Occipital lobe (tissue), 2 donors: ENCODE measurements around the gene TMEM272. TPM values are rescaled to one million over a fixed set of nuclear protein-coding genes. Genes with fewer than 3 reads are reported as not detected.

Experiments used
- DNase-seq: peaks from one replicate; lab custom pipeline; 2025; lab: John Stamatoyannopoulos, UW
- total RNA-seq: library from RNA; depleted of rRNA; stranded (reverse); fragments of >200 nt; gene quantifications from one replicate; pipeline ENCODE4 v1.2.3, GENCODE V29; 2014

TMEM272 gene
- total RNA-seq, 1 donor from 2014 or later = 0.16 TPM

DNA sequence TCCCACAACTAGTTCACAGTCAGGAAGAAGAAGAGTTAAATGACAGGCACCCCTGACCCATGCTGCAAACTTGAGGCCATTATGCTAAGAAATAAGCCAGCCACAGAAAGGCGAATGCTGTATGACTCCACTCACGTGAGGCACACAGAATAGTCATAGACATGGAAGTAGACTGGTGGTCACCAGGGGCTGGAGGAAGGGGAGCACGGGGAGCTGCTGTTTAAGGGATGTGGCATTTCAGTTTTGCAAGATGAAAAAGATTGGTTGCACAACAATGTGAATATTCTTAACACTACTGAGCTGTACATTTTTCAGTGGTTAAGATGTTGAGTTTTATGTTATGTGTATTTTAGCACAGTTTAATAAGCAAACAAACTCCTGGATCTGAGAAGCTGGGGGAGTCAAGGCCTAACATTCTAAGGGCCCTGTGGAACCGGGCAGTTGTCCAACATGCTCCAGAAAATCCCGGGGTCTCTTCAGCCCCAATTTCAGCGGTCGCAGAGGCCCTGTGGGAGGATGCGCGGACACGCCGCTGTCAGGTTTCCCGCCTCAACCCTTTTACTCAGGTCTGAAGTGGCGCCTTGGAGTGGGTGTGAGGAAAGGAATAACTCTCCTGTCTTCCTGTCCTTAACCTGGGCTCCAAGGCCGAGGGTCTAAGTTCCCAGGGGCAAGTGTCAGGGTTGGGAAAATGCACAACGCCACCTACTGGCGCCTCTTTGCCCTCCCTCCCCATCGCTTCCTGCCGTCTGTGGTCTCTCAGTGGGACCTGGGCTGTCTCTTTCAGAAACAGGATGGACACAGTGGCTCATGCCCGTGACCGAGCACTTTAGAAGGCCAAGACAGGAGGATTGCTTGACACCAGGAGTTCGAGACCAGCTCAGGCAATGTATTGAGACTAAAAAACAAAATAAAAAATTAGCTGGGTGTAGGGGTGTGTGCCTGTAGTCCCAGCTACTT is 4.4 kb upstream of the TMEM272 start:
- DNase-seq = no peak

DNA sequence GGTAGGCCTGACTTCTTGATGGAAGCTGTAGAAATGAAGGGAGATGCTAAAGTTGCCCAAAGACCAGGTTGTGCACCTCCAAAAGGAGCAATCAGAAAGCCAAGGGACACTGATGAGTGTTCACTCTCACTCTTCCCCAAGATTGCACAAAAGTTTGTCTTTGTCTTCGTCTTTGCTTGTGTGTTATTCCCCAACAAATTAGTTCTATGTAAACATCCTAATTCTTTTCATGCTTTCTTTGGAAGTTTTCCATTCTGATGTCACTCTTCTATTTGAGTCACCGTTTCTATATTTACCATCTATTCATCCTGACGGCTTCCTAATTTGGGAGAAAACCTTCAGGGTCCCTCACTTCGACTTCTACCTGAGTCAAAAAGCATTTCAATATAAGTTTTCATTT is 3.7 kb upstream of the TMEM272 start:
- DNase-seq = no peak

DNA sequence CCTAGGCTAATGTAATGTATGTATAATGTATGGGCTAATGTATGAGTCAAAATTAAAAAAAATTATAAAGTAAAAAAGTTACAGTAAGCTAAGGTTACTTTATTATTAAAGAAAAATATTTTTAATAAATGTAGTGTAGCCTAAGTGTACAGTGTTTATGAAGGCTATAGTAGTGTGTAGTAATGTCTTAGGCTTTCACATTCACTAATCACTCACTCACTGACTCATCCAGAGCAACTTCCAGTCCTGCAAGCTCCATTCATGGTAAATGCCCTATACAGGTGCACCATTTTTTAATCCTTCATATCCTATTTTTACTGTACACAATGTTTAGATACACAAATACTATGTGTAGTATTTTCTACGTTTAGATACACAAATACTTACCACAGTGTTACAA is 1.8 kb upstream of the TMEM272 start:
- no peak for DNase-seq

DNA sequence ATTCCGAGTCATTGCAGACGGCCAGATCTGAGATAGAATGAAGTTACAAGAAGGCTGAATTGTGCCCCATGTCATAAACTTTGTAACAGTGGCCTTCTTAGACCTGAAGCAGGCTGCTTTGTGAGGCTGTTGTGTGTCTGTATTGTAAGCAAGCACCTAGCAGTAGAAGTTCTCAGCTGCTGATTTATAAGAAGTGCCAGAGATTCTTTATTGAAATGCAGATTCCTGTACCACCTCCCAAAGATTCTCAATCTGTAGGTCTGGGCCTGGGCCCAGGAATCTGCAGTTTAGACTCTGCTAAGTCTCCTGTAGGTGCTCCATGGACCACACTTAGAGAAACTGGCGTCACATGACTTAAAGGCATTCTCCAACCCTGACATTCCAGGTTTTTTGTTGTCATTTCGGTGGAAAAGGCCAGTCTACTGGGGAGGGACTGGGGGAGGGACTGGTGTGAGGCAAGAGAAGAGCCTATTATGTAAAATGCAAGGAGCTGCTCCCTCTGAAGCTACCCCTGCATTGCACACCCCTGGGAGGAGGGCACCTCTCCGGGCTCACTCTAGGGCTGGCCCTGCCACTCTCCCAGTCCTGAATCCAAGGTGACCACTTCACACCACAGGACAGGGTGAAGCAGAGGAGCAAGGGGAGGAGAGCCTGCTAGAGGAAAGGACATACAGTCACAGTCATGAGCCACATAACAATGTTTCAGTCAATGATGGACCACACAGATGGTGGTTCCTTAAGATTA is 769 bp upstream of the TMEM272 start:
- DNase-seq = no peak

DNA sequence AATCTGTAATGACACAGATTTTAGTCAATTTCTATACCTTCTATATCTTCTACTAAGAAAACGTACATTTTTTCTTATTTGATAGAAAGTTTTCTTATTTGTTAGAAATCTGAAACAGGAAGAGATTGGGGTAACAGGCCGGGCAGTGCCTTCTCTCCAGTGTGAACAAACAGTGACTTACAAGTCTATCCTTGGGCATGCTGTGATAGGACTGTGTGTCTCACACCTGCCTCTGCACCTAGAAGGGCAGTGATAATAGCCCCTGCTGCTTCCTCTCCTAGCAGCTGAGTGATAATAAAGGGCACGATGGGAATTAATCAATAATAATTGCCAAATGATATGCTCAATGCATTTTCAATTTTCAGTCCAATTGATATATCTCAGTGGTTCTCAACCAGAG is 1.4 kb downstream of the TMEM272 start:
- DNase-seq = no peak

DNA sequence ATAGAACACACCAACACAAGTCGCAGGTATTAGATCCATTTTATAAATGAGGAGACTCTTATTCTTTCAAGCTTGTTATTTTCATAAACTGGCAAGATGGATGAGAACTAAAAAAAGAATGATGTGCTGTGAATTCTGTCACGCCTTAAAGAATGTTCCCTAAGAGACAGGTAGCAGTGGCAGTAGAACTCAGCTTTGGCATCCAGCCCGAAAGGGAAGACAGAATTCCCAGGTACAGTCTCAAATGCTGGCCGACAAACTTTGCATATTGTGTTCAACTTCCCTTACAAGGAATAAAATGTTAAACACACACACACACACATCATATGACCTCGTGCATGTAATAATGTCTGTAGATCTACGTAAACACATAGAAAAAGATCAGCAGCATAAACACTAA is 3.2 kb downstream of the TMEM272 start:
- DNase-seq = no peak

DNA sequence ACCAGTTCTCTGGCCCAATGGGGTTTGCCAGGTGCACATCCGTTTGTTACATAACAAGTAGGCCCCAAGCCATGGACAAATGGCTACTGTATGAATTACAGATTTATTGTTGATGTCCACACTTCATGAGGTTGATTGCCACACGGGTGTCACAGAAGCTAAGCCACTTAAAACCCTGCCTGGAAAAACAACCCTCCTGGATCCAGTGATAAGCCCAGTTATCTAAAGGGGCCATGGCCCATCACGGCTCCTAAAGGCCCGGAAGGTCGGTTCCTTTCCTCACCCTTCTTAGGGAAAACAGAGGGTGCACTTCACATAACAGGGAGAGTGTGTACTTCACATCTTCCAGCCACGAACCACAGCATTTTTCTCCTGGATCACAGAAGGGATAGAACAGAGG is 4.1 kb downstream of the TMEM272 start:
- no peak for DNase-seq

DNA sequence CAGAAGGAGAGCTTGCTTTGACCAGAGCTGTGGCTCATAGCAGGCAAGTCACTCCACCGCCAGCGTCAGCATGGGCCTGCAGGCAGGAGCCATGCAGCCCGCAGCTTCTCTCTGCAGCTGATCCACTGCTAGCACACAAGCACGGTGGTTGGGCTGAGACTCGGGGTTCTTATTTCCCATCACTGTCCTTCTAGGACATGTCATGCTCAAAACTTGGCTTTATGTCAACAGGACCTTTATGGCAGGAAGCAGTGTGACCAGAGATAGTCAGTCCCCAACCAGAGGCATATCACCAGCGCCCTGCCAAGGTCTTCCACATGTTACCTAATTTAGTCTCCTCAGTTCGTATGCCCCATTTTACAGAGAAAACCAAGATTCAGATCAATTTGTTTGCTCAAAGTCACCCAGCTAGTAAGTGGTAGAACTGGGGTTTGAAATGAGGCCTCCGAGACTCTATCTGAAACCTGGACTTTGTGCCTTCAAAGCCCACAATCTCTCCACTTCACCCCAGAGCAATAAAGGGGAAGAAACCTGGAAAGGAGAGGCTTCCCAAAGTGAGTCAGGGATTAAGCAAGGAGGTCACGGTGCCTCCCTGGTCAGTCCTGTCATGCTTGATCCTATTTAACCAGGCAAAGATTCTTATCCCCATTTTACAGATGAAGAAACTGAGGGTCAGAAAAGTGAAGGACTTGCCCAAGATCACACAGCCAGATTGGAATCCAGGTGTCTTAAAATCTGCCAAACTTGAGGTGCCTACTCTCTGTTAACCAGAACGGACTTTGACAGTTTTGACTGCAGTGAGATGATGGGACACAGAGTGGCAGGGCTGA is 5.1 kb downstream of the TMEM272 start:
- DNase-seq = no peak

DNA sequence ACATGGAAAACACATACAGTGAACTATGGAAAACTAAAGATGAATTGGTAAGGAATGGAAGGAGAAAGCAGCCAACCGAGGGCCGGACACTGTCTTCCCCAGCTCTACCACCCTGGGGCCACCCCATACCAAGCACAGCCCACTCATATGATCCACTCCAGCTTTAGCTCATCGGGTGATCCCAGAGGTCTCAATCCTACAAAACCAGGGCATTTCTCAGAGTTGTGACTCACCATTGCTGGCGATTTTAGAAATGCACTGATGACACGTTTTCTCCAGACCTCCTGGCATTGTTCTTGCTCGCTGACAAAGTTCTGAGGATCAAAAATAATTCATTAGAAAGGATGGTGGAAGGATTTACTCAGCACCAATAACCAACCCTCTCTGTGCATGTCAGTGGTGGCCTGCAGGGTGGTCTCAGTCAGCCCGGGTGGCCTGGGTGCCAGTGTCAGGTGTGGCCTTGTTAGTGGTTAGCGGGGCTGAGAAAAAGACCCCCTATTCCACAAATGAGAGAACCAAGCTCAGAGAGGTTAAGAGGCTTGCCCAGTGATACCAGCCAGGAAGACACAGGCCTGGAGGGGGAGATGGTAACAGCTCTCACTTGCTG is 6.6 kb downstream of the TMEM272 start:
- no peak for DNase-seq

DNA sequence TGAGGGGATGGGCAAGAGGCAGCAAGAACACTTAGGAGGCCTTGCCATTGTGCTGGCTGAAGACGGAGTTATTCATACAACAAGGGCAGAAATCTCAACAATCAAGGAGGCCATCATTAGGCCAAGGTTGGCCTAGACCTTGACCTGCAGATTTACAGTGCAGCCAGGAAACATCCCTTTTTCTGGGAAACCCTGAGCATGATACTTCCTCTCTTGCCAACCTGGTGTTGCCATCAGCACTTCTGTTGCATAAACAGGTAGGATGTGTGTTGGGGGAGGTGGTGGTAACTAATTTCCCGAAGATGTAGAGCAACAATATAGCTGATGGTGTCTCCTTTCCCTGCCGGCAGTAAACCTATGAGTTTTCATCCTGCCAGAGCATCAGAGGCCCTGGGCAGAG is 8.0 kb downstream of the TMEM272 start:
- DNase-seq = no peak

DNA sequence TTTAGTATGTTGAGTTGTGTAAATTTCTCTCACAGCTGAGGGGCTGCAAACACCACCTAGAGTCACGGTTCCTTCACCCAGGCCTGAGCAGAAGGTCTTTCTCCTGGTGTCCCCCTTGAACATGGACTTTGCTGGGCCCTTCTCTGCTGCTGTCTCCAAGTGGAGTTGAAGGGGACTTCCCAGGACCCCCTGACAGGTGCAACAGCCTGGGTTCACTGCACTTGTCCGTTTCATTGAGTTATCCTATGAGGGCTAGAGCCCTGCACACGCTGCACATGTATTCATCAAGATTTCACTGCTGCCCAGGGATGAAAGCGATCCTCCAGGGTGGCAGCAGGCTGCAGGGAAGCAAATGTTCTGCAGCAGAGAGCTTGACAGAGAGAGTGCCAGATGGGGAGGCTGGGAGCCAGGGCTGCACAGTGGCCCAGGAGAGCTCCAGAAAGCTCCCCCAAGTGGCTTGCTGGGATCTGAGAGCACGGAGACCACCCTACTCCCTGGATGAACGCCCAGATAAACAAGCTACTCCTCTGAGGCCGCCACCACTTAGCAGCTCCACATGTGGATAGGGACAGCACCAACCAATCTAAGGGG is 10.3 kb downstream of the TMEM272 start:
- no peak for DNase-seq

DNA sequence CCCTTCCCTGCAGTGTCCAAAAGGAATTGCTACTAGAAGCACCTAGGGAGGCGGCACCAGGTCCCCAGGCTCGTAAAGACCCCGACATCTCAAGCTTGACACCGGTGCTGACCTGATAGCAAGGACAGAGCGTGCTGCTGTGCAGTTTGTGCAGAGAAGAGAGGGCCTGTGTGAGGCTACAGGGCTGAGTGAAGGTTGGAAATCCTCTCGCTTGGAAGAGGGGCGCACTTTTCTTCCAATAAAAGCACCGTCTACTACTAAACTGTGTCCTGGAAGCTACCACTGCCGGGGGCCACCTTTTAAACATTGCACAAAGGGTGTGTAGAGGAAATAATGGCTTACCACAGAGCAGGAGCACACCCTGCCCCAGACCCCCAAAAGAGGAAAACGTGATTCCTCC is 11.0 kb downstream of the TMEM272 start:
- DNase-seq = no peak

DNA sequence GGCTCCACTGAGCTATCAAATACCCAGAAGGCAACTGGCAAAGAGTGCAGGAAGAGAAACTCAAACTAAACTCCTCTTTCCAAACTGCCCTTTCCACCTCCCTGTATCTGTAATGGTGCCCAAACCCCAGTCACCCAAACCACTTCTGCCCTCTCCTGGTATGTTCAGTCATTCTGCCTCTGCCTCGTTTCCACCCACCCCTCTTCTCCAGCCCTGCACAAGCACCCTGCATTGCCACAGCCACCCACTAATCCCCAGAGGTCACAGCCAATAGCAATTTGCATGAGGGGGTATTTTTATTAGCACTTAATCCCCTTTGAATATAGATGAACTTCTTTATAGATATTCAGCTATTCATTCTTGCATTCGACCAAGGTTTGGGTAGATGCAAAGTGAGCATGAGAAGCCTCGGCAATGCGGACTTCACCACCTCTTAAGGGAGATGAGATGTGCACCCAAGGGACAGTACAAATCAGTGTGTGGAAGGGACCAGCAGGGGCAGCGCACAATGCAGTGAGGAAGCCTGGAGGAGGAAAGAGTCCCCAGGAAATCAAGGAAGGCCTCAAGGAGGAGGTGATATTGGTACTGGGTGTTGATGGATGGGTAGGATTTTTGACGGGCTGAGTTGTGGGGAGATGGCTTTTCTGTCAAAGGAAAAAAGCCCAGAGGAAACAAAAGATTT is 12.4 kb downstream of the TMEM272 start:
- no peak for DNase-seq

DNA sequence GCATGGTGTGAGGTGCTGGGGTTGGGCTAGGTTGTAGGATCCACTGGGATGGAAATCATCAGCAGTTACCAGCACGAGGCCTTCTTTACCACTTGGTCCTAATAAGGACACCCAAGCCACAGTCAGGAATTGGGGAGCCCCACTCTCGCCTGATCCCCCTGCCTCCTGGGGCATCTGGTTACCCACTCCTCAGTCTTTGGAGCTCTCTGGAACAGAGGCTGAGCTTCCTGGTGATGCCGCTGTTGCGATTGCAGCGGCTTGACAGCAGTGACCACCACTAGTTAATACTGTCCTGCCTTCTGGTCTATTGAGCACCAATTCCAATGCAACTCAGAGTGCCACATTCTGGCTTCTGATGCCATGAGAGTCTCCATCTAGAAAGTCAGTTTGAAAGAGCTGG is 13.5 kb downstream of the TMEM272 start:
- no peak for DNase-seq

DNA sequence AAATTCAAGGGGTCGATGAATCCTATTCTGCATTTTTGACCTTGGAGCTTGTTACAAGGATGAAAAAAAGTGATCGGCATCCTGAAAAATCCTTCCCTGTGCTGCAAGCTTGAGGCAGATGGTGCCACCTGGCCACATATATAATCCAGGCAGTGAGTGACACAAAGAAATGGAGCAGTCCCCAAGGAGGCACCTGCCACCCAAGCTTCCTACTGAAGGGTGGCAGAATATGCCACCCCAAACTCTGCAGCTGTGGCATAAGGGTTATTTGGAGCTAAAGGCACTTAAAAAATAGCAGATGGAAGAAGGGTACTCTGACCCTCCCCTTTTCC is 15.4 kb downstream of the TMEM272 start:
- DNase-seq = no peak

DNA sequence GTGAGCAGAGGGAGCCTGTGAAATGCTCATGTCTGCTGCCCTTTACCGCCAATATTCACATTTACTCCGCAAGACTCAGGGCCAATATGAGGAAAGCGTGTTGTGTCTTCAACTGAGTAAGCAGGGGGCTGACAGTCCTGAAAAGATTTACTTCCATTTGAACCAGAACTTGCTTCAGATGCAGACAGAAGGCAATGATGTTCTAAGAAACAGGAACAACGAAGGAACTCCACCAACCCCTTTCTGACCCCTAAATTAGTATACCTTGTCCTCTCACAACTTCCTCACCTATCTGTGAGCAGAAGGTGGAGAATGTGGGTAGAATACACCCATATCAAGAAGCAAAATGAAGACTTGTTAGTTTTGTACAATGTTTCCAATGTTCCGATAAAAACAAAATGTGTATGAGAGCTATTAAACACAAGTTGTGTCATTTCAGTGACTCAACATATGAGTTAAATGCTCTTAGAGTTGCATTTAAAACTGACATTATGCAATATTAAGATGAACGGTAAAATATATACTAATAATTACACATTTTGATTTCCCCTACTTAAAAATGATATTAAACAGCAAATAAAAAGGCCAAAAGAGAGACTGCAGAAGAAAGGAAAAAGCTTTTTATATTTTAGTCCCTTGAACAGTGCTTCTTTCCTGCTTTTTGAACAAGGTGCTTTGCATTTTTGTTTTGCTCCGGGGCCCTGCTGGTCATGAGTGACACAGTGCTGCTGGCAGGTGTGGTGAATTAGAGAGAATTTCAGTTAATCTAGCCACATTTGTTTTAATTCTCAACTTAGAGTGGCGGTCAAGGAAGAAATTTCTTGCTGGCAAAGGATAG is 16.0 kb downstream of the TMEM272 start:
- DNase-seq = no peak

DNA sequence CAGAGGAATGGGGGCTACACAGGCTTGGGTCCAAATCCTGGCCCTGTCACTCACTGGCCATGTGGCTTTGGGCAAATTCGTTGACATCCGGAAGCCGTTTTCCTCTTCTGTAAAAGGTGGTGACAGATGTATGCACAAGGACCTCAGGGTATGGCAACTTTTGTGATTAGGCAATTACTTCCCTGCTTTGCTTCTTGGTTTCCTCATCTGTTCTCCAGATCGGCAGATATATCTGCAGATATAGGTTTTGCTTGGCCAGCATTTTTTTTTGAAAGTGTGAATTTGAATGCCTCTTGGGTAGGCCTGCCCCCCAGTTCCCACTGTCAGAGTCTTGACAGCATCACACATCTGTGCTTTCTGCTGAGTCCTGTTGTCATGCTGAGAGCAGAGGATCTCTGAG is 17.7 kb downstream of the TMEM272 start:
- no peak for DNase-seq

DNA sequence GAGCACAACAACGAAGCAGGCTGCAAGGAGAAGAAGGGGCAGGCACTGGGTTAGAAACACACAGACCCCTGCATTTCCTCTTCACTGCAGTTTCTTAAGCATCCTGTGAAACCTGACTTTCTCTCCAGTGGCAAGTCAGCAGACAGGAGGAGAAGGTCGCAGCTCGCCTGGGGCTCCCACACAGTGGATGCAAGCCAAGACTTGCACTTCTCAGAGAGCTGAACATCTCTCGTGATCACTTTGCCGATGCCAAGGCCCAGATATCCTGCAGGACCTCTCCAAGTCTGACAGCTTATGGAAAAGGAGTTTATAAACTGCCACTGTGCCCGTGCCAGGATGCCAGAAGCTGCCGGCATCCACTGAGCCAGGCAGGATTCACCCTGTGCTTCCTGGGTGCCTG is 18.4 kb downstream of the TMEM272 start:
- no peak for DNase-seq

DNA sequence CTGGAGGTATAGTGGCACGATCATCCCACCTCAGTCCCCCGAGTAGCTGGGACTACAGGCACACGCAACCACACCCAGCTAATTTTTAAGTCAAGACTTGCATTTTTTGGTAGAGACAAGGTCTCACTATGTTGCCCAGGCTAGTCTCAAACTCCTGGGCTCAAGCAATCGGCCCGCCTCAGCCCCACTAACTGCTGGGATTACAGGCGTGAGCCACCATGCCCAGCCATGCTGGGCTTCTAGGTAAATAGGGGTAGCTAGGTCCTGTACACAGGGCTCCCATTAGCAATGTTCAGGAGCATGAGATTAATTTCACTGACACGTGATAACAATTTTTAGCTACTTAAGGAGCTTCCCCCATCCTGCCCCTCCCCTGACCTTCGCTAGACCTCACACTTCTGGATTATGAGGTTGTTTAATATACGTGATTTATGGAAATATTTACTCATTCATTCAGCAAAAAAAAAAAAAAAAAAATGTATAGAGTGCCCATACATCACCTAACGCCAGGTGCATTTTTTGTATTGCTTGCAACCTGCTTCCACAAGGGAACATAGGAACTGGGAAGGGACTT is 19.2 kb downstream of the TMEM272 start:
- DNase-seq = no peak
